Trophoblast cell (in vitro differentiated cells and primary cell): ENCODE results near the gene FN3K.

Experiments used
- DNase-seq, 2 donors: peaks; one replicate each; pipeline ENCODE4 v3.0.0-alpha.2; 2016
- H2AFZ ChIP-seq: 2 replicates; pipeline ENCODE4 v1.6.1; 2013; ENCODE audit warnings: low read length, moderate library complexity, mild to moderate bottlenecking; ENCODE audit not compliant: insufficient read depth, poor library complexity
- H2AK5ac ChIP-seq: 2 replicates; pipeline ENCODE4 v1.6.1; 2013; ENCODE audit warnings: mild to moderate bottlenecking, low read length
- H2BK120ac ChIP-seq: 2 replicates; pipeline ENCODE4 v1.6.1; 2013; ENCODE audit warnings: low read length, mild to moderate bottlenecking, moderate library complexity; ENCODE audit not compliant: insufficient read depth, poor library complexity
- H2BK12ac ChIP-seq: 2 replicates; pipeline ENCODE4 v1.6.1; 2013; ENCODE audit warnings: mild to moderate bottlenecking, low read length, moderate library complexity
- H2BK5ac ChIP-seq: 2 replicates; pipeline ENCODE4 v1.6.1; 2013; ENCODE audit warnings: low read length, low read depth, moderate library complexity, mild to moderate bottlenecking; ENCODE audit not compliant: poor library complexity
- H3K14ac ChIP-seq: 2 replicates; pipeline ENCODE4 v1.6.1; 2013; ENCODE audit warnings: mild to moderate bottlenecking, low read length
- H3K18ac ChIP-seq: 2 replicates; pipeline ENCODE4 v1.6.1; 2013; ENCODE audit warnings: mild to moderate bottlenecking, low read length
- H3K23ac ChIP-seq: 2 replicates; pipeline ENCODE4 v1.6.1; 2013; ENCODE audit warnings: low read length
- H3K27ac ChIP-seq: 2 replicates; pipeline ENCODE4 v1.5.1; 2013; ENCODE audit warnings: low read depth, mild to moderate bottlenecking, inconsistent platforms, low read length, moderate library complexity
- H3K27me3 ChIP-seq: 2 replicates; pipeline ENCODE4 v1.6.1; 2013; ENCODE audit warnings: inconsistent platforms, mild to moderate bottlenecking, low read length, moderate library complexity; ENCODE audit not compliant: insufficient read depth
- H3K36me3 ChIP-seq, 2 experiments: 1 replicate in 1 of 2; 2 replicates in 1 of 2; pipeline ENCODE4 v1.6.1; 2013; ENCODE audit warnings: low read length in 2 of 2, mild to moderate bottlenecking in 2 of 2, moderate library complexity in 1 of 2; ENCODE audit not compliant: insufficient read depth in 2 of 2, control insufficient read depth in 1 of 2
- H3K4ac ChIP-seq: 2 replicates; pipeline ENCODE4 v1.6.1; 2013; ENCODE audit warnings: low read depth, mild to moderate bottlenecking, low read length, moderate library complexity
- H3K4me1 ChIP-seq, 2 experiments: 1 replicate in 1 of 2; 2 replicates in 1 of 2; pipeline ENCODE4 v1.6.1; 2013; ENCODE audit warnings: low read length in 2 of 2, mild to moderate bottlenecking in 2 of 2, moderate library complexity in 1 of 2; ENCODE audit not compliant: insufficient read depth in 2 of 2, control insufficient read depth in 1 of 2
- H3K4me2 ChIP-seq: 2 replicates; pipeline ENCODE4 v1.6.1; 2013; ENCODE audit warnings: inconsistent platforms, mild to moderate bottlenecking, low read length, moderate library complexity
- H3K4me3 ChIP-seq: 2 replicates; pipeline ENCODE4 v1.5.1; 2013; ENCODE audit warnings: mild to moderate bottlenecking, low read depth, low read length, inconsistent platforms
- H3K79me1 ChIP-seq: one replicate; pipeline ENCODE4 v1.6.1; 2013; ENCODE audit warnings: low read length
- H3K79me2 ChIP-seq: 2 replicates; pipeline ENCODE4 v1.6.1; 2013; ENCODE audit warnings: low read length, mild to moderate bottlenecking; ENCODE audit not compliant: control insufficient read depth, insufficient read depth, poor library complexity
- H3K9ac ChIP-seq: 2 replicates; pipeline ENCODE4 v1.6.1; 2013; ENCODE audit warnings: mild to moderate bottlenecking, low read length
- H3K9me3 ChIP-seq: 2 replicates; pipeline ENCODE4 v1.6.1; 2013; ENCODE audit warnings: low read depth, mild to moderate bottlenecking, control low read depth, inconsistent platforms, low read length; ENCODE audit not compliant: insufficient read depth
- H4K12ac ChIP-seq: 2 replicates; pipeline ENCODE4 v1.6.1; 2013; ENCODE audit warnings: low read depth, mild to moderate bottlenecking, low read length, moderate library complexity
- H4K8ac ChIP-seq: 2 replicates; pipeline ENCODE4 v1.6.1; 2013; ENCODE audit warnings: low read depth, mild to moderate bottlenecking, low read length, moderate library complexity
- H4K91ac ChIP-seq: one replicate; pipeline ENCODE4 v1.6.1; 2013; ENCODE audit warnings: low read depth, mild to moderate bottlenecking, low read length, moderate library complexity
- WGBS: extraction: QIAGEN DNeasy Blood & Tissue Kit; methylation state at CpG from one replicate; pipeline ENCODE4 v1.1.7; 2013; ENCODE audit warnings: missing lambda C conversion rate; ENCODE audit not compliant: insufficient read length, insufficient coverage; ENCODE audit errors: extremely low coverage; 5-methylcytosine and 5-hydroxymethylcytosine counted together

The FN3K gene

DNA sequence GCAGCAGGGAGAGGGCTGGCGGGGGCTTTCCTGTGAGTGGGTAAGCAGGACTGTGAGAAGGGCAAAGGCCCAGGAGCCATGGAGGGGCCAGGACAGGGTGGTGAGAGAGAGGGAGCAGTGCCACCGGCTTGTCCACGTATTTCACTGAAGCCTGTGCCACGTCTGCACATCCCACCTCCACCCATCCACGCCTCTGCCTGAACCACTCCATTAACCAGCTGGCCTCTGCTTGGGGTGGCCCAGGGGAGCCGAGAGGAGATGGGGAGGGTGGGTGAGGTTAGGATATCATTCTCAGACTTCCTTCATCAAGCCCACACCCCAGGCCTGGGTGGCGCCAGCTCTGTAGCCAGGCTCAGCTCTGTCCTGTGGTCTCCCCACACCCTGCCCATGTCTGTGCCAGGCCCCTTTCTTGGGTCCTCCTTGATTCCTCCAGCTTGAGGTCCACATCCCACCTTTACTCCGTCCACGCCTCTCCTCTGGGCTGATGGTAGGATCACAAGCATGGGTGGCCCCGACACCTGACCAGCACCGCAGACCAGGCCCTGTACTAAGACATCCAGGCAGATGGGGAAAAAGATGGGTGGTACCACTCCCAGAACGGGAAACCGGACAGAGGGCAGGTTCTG, 3.2 kb upstream of the FN3K start:
- H2AFZ ChIP-seq: no peak overlapping the region
- no peaks in the 10 kb centered on the region for H3K79me2 ChIP-seq
- H2AK5ac ChIP-seq: no peak overlapping the region
- H3K9me3 ChIP-seq: peaks cover 7% of the 10 kb centered on the region
- H3K4me3 ChIP-seq: no peak overlapping the region
- H3K23ac ChIP-seq: no peak overlapping the region
- H4K91ac ChIP-seq: no peak overlapping the region
- no peak for DNase-seq
- WGBS: no CpG with 5 or more reads among the region's 13 CpGs
- H4K12ac ChIP-seq: no peak overlapping the region
- H2BK120ac ChIP-seq: no peak overlapping the region
- H3K79me1 ChIP-seq: peaks cover 2% of the 10 kb centered on the region
- H2BK12ac ChIP-seq: no peak overlapping the region
- no peak overlapping the region for H3K14ac ChIP-seq
- H3K27ac ChIP-seq: no peak overlapping the region
- H3K4ac ChIP-seq: no peak overlapping the region
- H3K4me2 ChIP-seq: no peak overlapping the region
- H3K27me3 ChIP-seq: no peaks in the 10 kb centered on the region
- H3K36me3 ChIP-seq: peaks cover 15 to 16% of the 10 kb centered on the region in 2 experiments
- H3K18ac ChIP-seq: no peak overlapping the region
- no peak overlapping the region for H3K9ac ChIP-seq
- peaks cover 3 to 6% of the 10 kb centered on the region in 2 experiments for H3K4me1 ChIP-seq
- no peak overlapping the region for H4K8ac ChIP-seq
- no peak overlapping the region for H2BK5ac ChIP-seq

DNA sequence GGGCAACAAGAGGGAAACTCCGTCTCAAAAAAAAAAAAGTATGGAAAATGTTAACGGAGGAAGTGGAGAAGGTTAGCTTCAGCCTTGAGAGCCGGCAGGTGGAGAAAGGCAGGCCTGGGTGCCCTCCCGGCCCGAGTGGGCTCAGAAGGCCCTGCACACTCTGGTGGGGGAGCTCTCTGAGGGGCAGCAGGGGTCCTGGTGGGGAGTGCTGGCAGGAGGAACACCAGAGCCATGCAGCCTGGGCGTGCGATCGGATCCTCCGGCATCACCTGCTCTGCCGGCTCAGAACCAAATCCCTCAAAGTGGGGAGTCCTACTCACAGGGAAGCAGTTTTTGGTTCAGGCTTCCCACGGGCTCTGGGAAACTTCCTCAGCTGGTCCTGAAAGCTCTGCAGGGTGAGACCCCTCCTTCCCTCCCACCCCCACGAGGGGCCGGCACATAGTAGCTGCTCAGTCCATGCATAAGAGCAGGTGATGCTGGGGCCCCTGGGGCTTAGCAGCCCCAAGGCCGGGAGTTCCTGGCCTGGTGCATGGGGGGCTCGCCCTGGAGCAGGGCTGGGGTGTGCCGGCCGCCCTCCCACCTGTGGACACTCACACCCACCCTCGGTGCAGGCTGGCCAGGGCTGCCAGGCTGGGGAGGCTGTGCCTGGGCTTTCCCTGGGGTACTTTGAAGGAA, 1.2 kb downstream of the FN3K start:
- H4K91ac ChIP-seq: no peak overlapping the region
- H4K8ac ChIP-seq: no peak overlapping the region
- H3K23ac ChIP-seq: no peak overlapping the region
- peaks cover 3 to 6% of the 10 kb centered on the region in 2 experiments for H3K4me1 ChIP-seq
- no peak overlapping the region for H2AFZ ChIP-seq
- H3K9me3 ChIP-seq: peaks cover 13% of the 10 kb centered on the region
- no peak overlapping the region for H2BK12ac ChIP-seq
- H2BK120ac ChIP-seq: no peak overlapping the region
- DNase-seq: no peak
- H3K9ac ChIP-seq: no peak overlapping the region
- H3K4ac ChIP-seq: no peak overlapping the region
- no peak overlapping the region for H4K12ac ChIP-seq
- no peaks in the 10 kb centered on the region for H3K27me3 ChIP-seq
- no peak overlapping the region for H3K27ac ChIP-seq
- WGBS: no CpG with 5 or more reads among the region's 18 CpGs
- no peak overlapping the region for H3K4me3 ChIP-seq
- H3K14ac ChIP-seq: no peak overlapping the region
- no peak overlapping the region for H3K4me2 ChIP-seq
- H3K79me2 ChIP-seq: no peaks in the 10 kb centered on the region
- no peak overlapping the region for H2BK5ac ChIP-seq
- peaks cover 9 to 10% of the 10 kb centered on the region in 2 experiments for H3K36me3 ChIP-seq
- no peak overlapping the region for H3K18ac ChIP-seq
- H2AK5ac ChIP-seq: no peak overlapping the region
- H3K79me1 ChIP-seq: peaks cover 2% of the 10 kb centered on the region

- H2BK5ac ChIP-seq: no peak overlapping the region
- peaks cover 6 to 9% of the 10 kb centered on the region in 2 experiments for H3K36me3 ChIP-seq
- whole genome bisulfite sequencing: no CpG with 5 or more reads among the region's 26 CpGs
- no peak overlapping the region for H4K8ac ChIP-seq
- no peaks in the 10 kb centered on the region for H3K27me3 ChIP-seq
- no peak for DNase-seq
- no peak overlapping the region for H2AFZ ChIP-seq
- no peak overlapping the region for H3K9ac ChIP-seq
- H2AK5ac ChIP-seq: no peak overlapping the region
- H3K27ac ChIP-seq: no peak overlapping the region
- H4K12ac ChIP-seq: no peak overlapping the region
- no peak overlapping the region for H2BK120ac ChIP-seq
- H3K23ac ChIP-seq: no peak overlapping the region
- H3K14ac ChIP-seq: no peak overlapping the region
- H3K79me1 ChIP-seq: peaks cover 2% of the 10 kb centered on the region
- H3K79me2 ChIP-seq: no peaks in the 10 kb centered on the region
- H3K4me3 ChIP-seq: no peak overlapping the region
- H3K4me1 ChIP-seq: peaks cover 3 to 6% of the 10 kb centered on the region in 2 experiments
- no peak overlapping the region for H2BK12ac ChIP-seq
- no peak overlapping the region for H4K91ac ChIP-seq
- H3K4ac ChIP-seq: no peak overlapping the region
- no peak overlapping the region for H3K18ac ChIP-seq
- H3K9me3 ChIP-seq: peaks cover 9% of the 10 kb centered on the region
- no peak overlapping the region for H3K4me2 ChIP-seq
Observed at GRCh38 chr17:82737967-82738877, 2.8 kb downstream of the FN3K start.

- H3K36me3 ChIP-seq: peaks cover 6 to 9% of the 10 kb centered on the region in 2 experiments
- no peak overlapping the region for H2BK5ac ChIP-seq
- H3K9ac ChIP-seq: no peak overlapping the region
- peak; percentile 82 to 91 for DNase-seq
- H3K23ac ChIP-seq: no peak overlapping the region
- H2AK5ac ChIP-seq: no peak overlapping the region
- H3K18ac ChIP-seq: no peak overlapping the region
- H3K4me2 ChIP-seq: no peak overlapping the region
- no CpG with 5 or more reads among the region's 10 CpGs for WGBS
- H3K4ac ChIP-seq: no peak overlapping the region
- H3K27me3 ChIP-seq: no peaks in the 10 kb centered on the region
- peaks cover 10% of the 10 kb centered on the region for H3K9me3 ChIP-seq
- no peak overlapping the region for H4K91ac ChIP-seq
- no peak overlapping the region for H4K8ac ChIP-seq
- no peak overlapping the region for H3K14ac ChIP-seq
- H2BK120ac ChIP-seq: no peak overlapping the region
- H2BK12ac ChIP-seq: no peak overlapping the region
- no peaks in the 10 kb centered on the region for H3K79me2 ChIP-seq
- no peak overlapping the region for H4K12ac ChIP-seq
- H3K27ac ChIP-seq: peak overlapping the region; percentile 11
- no peak overlapping the region for H2AFZ ChIP-seq
- H3K79me1 ChIP-seq: no peaks in the 10 kb centered on the region
- no peak overlapping the region for H3K4me3 ChIP-seq
- H3K4me1 ChIP-seq: no peaks in the 10 kb centered on the region
Observed at GRCh38 chr17:82740906-82741759, 5.7 kb downstream of the FN3K start.
